ENCODE data around the gene PACRG. TPM values are rescaled to one million over a fixed set of nuclear protein-coding genes. Genes with fewer than 3 reads are reported as not detected.

PACRG gene
- polyA plus RNA-seq, 1 of the 3 experiments (the other 2 are of a cell fraction) = 0.56 TPM

DNA sequence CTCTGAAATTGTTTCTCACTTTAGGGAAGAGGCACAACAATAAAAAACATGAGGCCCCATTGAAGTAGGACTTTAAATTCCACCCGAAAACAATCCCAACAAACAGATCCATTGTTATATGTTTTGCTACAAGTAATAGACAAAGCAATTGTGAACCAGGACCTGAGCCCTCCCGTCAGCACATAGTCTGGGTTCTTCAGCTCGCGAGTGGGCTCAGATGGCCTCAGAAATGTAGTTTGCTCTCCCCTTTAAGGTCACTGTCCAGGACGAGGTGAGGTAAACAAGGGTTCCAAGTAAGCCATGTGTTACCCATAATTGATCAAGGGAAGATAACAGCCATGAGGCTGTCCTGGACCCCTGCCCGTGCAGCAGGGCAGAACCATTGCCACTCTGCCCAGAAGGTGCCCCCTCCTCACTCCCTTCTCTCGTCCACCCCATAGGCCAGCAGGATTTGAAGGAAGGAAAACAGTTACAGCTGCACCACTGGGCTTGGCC, 526.6 kb downstream of the PACRG start:
- Histone ChIP-seq H3K4me3 (ENCODE audit: low read depth in 2 of 2, low read length in 1 of 2) (no peak overlapping the region), H3K27me3 (ENCODE audit: insufficient read depth) (no peaks in the 10 kb centered on the region), H3K36me3 (replicated peaks in 1 of 2; ENCODE audit: control insufficient read depth in 1 of 2, insufficient read depth in 2 of 2, low read length in 1 of 2) (no peaks in the 10 kb centered on the region), H3K9me2 (no peaks in the 10 kb centered on the region), H3K9me3 (no peaks in the 10 kb centered on the region), H3F3A (replicated peaks; ENCODE audit: insufficient read depth) (no peaks in the 10 kb centered on the region), H4K20me1 (ENCODE audit: insufficient read depth) (no peaks in the 10 kb centered on the region), H3K27ac (ENCODE audit: low read depth in 2 of 2, low read length in 1 of 2) (no peak overlapping the region), H3K9ac (no peak overlapping the region), H3K4me1 (ENCODE audit: control insufficient read depth in 1 of 2, insufficient read depth in 2 of 2, low read depth in 1 of 2, low read length in 1 of 2) (peaks cover 0 to 7% of the 10 kb centered on the region in 2 experiments; a peak in 1 of 4 replicates), H3K79me2 (ENCODE audit: insufficient read depth) (no peaks in the 10 kb centered on the region), H3K4me2 (no peak overlapping the region), H2AFZ (ENCODE audit: low read depth) (no peak overlapping the region)
- CTCF ChIA-PET = no interaction called here
- peak; percentile 53 for DNase-seq
- POLR2A ChIA-PET = no interaction called here
- TF ChIP-seq GATA2 (CRISPR knock-in tag; IDR thresholded peaks at IDR 0.05) = peak; percentile 59
- no peak for TF ChIP-seq CHD2 (IDR thresholded peaks at IDR 0.05; ENCODE audit: low read length, partially characterized antibody)
- TF ChIP-seq SIN3A (IDR thresholded peaks at IDR 0.05; ENCODE audit: borderline replicate concordance, low read depth, low read length) = no peak
- WGBS (ENCODE audit: low lambda C conversion rate) = 44% methylated on average over 7 of the region's 7 CpGs

DNA sequence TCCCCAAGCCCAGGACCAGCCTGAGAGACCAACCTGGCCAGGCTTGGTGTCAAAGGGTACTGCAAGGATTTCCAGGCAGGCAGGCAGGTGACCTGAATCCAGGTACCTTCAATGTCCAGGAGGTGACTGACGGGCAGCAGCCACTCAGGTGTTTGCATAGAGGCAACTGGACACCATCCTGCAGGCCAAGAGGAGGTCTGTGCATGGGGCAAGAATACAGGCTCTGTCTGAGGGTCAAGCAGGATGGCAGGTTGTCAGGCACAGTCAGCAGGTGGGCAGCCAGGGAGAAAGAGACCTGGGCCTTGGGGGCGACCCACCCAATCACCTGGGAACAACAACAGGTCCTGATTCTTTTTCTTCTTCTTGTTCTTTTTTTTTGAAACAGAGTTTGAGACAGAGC, 527.5 kb downstream of the PACRG start:
- no peaks in the 10 kb centered on the region for H3F3A ChIP-seq (replicated peaks; ENCODE audit: insufficient read depth)
- H3K9me2 ChIP-seq = no peaks in the 10 kb centered on the region
- 70% methylated on average over 1 of the region's 2 CpGs for WGBS (ENCODE audit: low lambda C conversion rate)
- H3K9me3 ChIP-seq = no peaks in the 10 kb centered on the region
- H2AFZ ChIP-seq (ENCODE audit: low read depth) = no peak overlapping the region
- CTCF ChIA-PET = no interaction called here
- no peaks in the 10 kb centered on the region for H3K36me3 ChIP-seq (replicated peaks in 1 of 2; ENCODE audit: control insufficient read depth in 1 of 2, insufficient read depth in 2 of 2, low read length in 1 of 2)
- no peak overlapping the region for H3K9ac ChIP-seq
- no peak overlapping the region for H3K4me3 ChIP-seq (ENCODE audit: low read depth in 2 of 2, low read length in 1 of 2)
- no peaks in the 10 kb centered on the region for H3K79me2 ChIP-seq (ENCODE audit: insufficient read depth)
- no peaks in the 10 kb centered on the region for H3K27me3 ChIP-seq (ENCODE audit: insufficient read depth)
- no peak overlapping the region for H3K4me2 ChIP-seq
- TF ChIP-seq TCF12 (IDR thresholded peaks at IDR 0.05) = no peak
- no peak for DNase-seq
- no peak overlapping the region for H3K27ac ChIP-seq (ENCODE audit: low read depth in 2 of 2, low read length in 1 of 2)
- POLR2A ChIA-PET = no interaction called here
- H3K4me1 ChIP-seq (ENCODE audit: control insufficient read depth in 1 of 2, insufficient read depth in 2 of 2, low read depth in 1 of 2, low read length in 1 of 2) = peaks cover 0 to 7% of the 10 kb centered on the region in 2 experiments; a peak in 1 of 4 replicates
- no peaks in the 10 kb centered on the region for H4K20me1 ChIP-seq (ENCODE audit: insufficient read depth)

DNA sequence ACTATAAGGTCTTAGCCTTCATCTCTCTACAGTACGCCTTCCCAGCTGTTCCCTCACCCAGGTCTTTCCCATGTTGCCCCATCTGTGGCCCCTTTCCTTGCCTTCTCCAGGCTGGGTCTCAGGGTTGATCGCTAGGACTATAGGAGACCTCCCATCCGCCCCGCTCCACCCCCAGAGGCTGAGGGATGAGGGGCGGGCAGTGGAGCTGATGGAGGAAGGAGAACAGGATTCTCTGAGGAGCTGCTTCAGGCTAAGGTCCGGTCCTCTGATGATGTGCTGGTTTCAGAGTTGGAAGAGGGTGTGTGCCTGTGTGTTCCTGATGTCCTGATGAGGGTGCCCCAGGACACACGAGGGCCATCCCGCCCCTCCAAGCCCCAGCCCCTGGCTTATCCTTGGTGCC, 531.9 kb downstream of the PACRG start:
- CTCF ChIA-PET = no interaction called here
- Histone ChIP-seq H3K9me2 (no peaks in the 10 kb centered on the region), H3K9me3 (no peaks in the 10 kb centered on the region), H3K4me3 (ENCODE audit: low read depth in 2 of 2, low read length in 1 of 2) (no peak overlapping the region), H3K4me2 (no peak overlapping the region), H3K36me3 (replicated peaks in 1 of 2; ENCODE audit: control insufficient read depth in 1 of 2, insufficient read depth in 2 of 2, low read length in 1 of 2) (no peaks in the 10 kb centered on the region), H3K27ac (ENCODE audit: low read depth in 2 of 2, low read length in 1 of 2) (no peak overlapping the region), H2AFZ (ENCODE audit: low read depth) (no peak overlapping the region), H3K79me2 (ENCODE audit: insufficient read depth) (no peaks in the 10 kb centered on the region), H4K20me1 (ENCODE audit: insufficient read depth) (no peaks in the 10 kb centered on the region), H3F3A (replicated peaks; ENCODE audit: insufficient read depth) (no peaks in the 10 kb centered on the region), H3K4me1 (ENCODE audit: control insufficient read depth in 1 of 2, insufficient read depth in 2 of 2, low read depth in 1 of 2, low read length in 1 of 2) (peaks cover 0 to 3% of the 10 kb centered on the region in 2 experiments; a peak in 1 of 4 replicates), H3K9ac (no peak overlapping the region), H3K27me3 (ENCODE audit: insufficient read depth) (no peaks in the 10 kb centered on the region)
- 73% methylated on average over 8 of the region's 8 CpGs for WGBS (ENCODE audit: low lambda C conversion rate)
- POLR2A ChIA-PET = no interaction called here
- DNase-seq = no peak
- TF ChIP-seq, protein P1, sequence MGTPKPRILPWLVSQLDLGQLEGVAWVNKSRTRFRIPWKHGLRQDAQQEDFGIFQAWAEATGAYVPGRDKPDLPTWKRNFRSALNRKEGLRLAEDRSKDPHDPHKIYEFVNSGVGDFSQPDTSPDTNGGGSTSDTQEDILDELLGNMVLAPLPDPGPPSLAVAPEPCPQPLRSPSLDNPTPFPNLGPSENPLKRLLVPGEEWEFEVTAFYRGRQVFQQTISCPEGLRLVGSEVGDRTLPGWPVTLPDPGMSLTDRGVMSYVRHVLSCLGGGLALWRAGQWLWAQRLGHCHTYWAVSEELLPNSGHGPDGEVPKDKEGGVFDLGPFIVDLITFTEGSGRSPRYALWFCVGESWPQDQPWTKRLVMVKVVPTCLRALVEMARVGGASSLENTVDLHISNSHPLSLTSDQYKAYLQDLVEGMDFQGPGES (IDR thresholded peaks at IDR 0.05; ENCODE audit: low read depth, low read length) = no peak
- TF ChIP-seq FOXJ3 (CRISPR knock-in tag; IDR thresholded peaks at IDR 0.05) = no peak
- TF ChIP-seq POLR2AphosphoS5 (IDR thresholded peaks at IDR 0.05; ENCODE audit: low read depth, low read length) = no peak
- no peak for TF ChIP-seq SMC3 (IDR thresholded peaks at IDR 0.05; ENCODE audit: low read depth, low read length)
- no peak for TF ChIP-seq FOXM1 (IDR thresholded peaks at IDR 0.05; ENCODE audit: low read depth)
- no peak for TF ChIP-seq RXRA (IDR thresholded peaks at IDR 0.05; ENCODE audit: borderline replicate concordance, low read depth)
- TF ChIP-seq FOSL2 (IDR thresholded peaks at IDR 0.05; ENCODE audit: borderline replicate concordance, low read depth) = no peak
- TF ChIP-seq, protein P2, sequence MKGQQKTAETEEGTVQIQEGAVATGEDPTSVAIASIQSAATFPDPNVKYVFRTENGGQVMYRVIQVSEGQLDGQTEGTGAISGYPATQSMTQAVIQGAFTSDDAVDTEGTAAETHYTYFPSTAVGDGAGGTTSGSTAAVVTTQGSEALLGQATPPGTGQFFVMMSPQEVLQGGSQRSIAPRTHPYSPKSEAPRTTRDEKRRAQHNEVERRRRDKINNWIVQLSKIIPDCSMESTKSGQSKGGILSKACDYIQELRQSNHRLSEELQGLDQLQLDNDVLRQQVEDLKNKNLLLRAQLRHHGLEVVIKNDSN (IDR thresholded peaks at IDR 0.05; ENCODE audit: borderline replicate concordance, low read depth) = no peak
- TF ChIP-seq, protein P3, sequence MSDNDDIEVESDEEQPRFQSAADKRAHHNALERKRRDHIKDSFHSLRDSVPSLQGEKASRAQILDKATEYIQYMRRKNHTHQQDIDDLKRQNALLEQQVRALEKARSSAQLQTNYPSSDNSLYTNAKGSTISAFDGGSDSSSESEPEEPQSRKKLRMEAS (IDR thresholded peaks at IDR 0.05; ENCODE audit: low read depth) = no peak
- no peak for TF ChIP-seq JUND (IDR thresholded peaks at IDR 0.05)
